BJ (cell line): Measurements from ENCODE around the gene IGSF21. TPM values are rescaled to one million over a fixed set of nuclear protein-coding genes. Genes with fewer than 3 reads are reported as not detected.

ENCODE experiments used
- CTCF ChIA-PET: fragments of 350-600 bp; formaldehyde crosslinking; extraction: SDS; loops from one replicate; lab custom pipeline; 2021; ENCODE audit warnings: antibody characterized with exemption, inconsistent platforms; lab: Yijun Ruan, JAX
- POLR2A ChIA-PET: fragments of 300-600 bp; sonication (Branson Sonifier 250); formaldehyde crosslinking; extraction: SDS; loops from one replicate; lab custom pipeline; 2021; ENCODE audit warnings: antibody characterized with exemption; lab: Charles Lee
- DNase-seq: peaks from one replicate; pipeline ENCODE4 v3.0.0-alpha.2; 2011; ENCODE audit warnings: low read depth
- H3K27me3 ChIP-seq: 2 replicates; pipeline ENCODE4 v1.6.0; 2011; ENCODE audit warnings: low read length; ENCODE audit not compliant: control insufficient read depth, insufficient read depth
- H3K36me3 ChIP-seq: 2 replicates; pipeline ENCODE4 v1.5.1; 2011; ENCODE audit warnings: low read length; ENCODE audit not compliant: control insufficient read depth, insufficient read depth
- H3K4me3 ChIP-seq: 2 replicates; pipeline ENCODE4 v1.5.1; 2011; ENCODE audit warnings: low read depth, mild to moderate bottlenecking, control low read depth, low read length
- polyA plus RNA-seq: library from polyadenylated mRNA; depleted of rRNA; stranded (reverse); fragments of >200 nt; gene quantifications from 2 replicates; pipeline ENCODE4 v1.2.3, GENCODE V29; 2011
- TF ChIP-seq, protein P1 (sequence below): IDR thresholded peaks from 2 replicates; pipeline ENCODE4 v1.5.1; 2011; ENCODE audit warnings: low read depth, mild to moderate bottlenecking, control low read depth, inconsistent platforms, low read length, moderate library complexity; ENCODE audit not compliant: insufficient read depth

Gene IGSF21
- polyA plus RNA-seq, 1 experiment = not detected

DNA sequence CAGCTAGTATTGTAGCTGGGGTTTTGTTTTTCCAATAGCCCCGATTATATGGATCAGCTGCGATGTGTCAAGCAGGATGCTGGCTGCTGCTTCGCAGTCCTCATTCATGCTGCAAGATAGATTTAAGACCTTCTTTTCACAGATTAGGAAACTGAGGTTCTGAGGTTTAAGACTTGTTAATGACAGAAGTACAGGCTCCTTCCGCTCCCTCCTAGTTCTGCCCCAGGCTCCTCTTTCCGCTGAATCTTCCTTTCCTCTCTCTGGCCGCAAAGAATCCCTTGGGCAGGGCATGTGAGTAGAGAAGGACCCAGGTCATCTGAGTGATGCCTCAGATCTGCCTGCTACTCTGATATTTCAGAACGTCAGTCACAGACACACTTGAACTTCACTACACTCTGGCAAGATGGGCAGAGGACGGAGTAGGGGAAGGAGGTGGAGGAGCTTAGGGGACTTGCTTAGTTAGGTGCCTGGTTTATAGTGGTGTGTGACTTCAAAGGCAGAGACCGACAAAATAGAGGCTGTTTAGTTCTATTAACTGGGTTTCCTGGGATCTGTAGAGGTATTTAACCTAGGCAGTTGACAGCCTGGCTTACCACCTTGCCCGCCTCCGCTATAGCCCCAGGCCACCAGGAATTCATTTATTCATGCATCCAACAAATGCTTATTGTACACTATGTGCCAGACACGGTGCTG, 4.2 kb downstream of the IGSF21 start:
- ChIA-PET CTCF (interaction anchor here (1.0 kb wide), 1 partner anchor 11 kb away, joined by 4 read pairs; no protein-coding TSS in a partner anchor), POLR2A (no interaction called here)
- TF ChIP-seq, protein P1, sequence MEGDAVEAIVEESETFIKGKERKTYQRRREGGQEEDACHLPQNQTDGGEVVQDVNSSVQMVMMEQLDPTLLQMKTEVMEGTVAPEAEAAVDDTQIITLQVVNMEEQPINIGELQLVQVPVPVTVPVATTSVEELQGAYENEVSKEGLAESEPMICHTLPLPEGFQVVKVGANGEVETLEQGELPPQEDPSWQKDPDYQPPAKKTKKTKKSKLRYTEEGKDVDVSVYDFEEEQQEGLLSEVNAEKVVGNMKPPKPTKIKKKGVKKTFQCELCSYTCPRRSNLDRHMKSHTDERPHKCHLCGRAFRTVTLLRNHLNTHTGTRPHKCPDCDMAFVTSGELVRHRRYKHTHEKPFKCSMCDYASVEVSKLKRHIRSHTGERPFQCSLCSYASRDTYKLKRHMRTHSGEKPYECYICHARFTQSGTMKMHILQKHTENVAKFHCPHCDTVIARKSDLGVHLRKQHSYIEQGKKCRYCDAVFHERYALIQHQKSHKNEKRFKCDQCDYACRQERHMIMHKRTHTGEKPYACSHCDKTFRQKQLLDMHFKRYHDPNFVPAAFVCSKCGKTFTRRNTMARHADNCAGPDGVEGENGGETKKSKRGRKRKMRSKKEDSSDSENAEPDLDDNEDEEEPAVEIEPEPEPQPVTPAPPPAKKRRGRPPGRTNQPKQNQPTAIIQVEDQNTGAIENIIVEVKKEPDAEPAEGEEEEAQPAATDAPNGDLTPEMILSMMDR = no peak
- DNase-seq = no peak
- H3K36me3 ChIP-seq = no peaks in the 10 kb centered on the region
- H3K4me3 ChIP-seq = no peak overlapping the region
- peaks cover 43% of the 10 kb centered on the region for H3K27me3 ChIP-seq

DNA sequence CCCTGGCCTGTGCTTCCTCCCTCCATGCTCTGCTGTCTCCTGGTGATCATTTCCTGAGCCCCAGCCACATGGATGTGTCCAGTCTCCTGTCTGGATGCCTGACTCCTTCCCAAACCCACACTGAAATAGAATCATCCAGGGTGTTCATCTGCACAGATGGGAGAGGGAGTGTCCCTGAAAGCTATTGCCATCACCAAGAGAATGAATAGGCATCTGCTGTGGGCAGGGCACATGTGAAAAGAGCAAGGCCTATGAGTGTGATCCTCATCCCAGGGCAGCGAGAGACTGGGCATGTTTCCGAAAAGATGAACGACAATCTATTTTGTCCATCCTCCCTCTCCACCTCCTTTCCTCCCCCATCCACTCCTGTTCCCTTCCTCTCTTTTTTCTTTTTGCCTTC, 5.0 kb downstream of the IGSF21 start:
- TF ChIP-seq, protein P1 = no peak
- ChIA-PET POLR2A (no interaction called here), CTCF (no interaction called here)
- no peaks in the 10 kb centered on the region for H3K36me3 ChIP-seq
- DNase-seq = no peak
- peaks cover 36% of the 10 kb centered on the region for H3K27me3 ChIP-seq
- no peak overlapping the region for H3K4me3 ChIP-seq

DNA sequence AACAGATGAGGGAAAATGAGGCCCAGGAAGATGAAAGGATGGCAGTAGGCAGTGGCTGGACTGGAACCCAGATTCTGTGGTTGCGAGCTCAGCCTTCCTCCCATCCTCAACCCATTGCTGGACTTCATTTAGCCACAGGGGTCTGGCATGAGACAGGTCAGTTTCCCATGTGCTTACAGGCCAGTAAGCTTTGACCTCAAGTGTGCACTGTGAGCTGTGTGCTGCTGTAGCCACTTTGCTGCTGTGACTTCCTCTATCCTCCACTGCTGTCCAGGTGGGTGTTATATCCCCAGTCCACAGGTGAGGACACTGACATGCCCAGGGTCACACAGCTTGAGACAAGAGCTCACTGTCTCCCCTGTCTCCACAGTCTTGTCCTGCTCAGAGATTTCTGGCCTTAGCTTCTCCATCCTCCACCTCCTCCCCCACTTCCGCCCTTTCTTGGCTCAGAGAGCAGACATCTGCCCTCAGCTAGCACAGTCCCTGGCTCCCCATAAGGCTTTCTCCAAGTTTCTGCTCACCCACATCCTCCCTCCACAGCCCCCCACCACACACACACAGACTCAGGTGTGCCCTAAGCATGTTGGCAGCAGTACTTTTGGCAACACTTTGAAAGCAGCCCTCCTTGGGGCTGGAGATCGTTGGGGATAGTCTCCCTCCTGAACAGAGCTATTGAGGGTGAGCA, 7.3 kb downstream of the IGSF21 start:
- TF ChIP-seq, protein P1 = no peak
- CTCF ChIA-PET = no interaction called here
- Histone ChIP-seq H3K36me3 (no peaks in the 10 kb centered on the region), H3K27me3 (peaks cover 20% of the 10 kb centered on the region), H3K4me3 (no peak overlapping the region)
- DNase-seq = no peak
- POLR2A ChIA-PET = no interaction called here

DNA sequence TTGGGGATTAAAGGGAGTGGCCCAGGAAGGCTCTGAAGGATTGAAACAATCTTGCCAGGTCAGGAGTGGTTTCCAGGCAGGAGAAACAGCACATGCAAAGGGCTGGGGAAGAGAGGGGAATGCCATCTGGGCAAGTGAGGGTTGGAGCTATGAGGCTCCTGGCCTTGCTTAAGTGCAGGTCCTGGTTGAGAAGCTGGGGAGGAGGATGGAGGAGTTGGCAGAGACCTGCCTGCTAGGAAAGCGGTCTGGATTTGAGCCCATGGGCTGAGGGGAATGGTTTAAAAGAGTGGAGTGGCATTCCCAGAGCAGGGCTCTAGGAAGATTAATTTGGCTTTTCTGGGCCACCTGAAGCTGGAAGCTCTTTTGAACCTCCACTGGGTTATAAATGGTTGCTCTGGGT, 9.2 kb downstream of the IGSF21 start:
- H3K27me3 ChIP-seq = peaks cover 5% of the 10 kb centered on the region
- TF ChIP-seq, protein P1 = no peak
- CTCF ChIA-PET = interaction anchor here (1.0 kb wide), 1 partner anchor 21 kb away, joined by 3 read pairs; no protein-coding TSS in a partner anchor
- no peak overlapping the region for H3K4me3 ChIP-seq
- no peaks in the 10 kb centered on the region for H3K36me3 ChIP-seq
- DNase-seq = no peak
- POLR2A ChIA-PET = no interaction called here

DNA sequence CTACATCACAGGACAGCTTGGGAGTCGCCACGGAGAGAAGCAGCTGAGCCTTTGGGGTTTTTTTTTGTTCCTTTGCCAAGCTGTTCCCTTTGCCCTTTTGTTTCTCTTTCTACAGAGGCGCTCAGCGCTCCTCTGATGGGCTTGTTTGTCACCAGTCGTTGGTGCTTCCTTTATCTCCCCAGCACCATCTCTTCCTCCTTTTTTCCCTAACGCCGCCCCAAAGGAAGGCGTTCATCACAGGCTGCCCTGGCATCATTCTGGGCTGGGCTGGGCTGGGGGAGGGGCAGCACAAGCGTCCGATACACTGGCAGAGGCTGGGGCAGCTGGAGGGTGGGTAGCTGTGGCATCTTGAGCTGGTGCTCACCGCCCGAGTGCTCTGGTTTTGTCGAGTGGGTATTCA, 10.5 kb downstream of the IGSF21 start:
- POLR2A ChIA-PET = no interaction called here
- Histone ChIP-seq H3K4me3 (no peak overlapping the region), H3K27me3 (no peaks in the 10 kb centered on the region), H3K36me3 (no peaks in the 10 kb centered on the region)
- TF ChIP-seq, protein P1 = no peak
- CTCF ChIA-PET = no interaction called here
- no peak for DNase-seq
